Memory B cell (primary cell): Measurements from ENCODE around the gene FCHO1.

Experiments used
- ATAC-seq: fragments of 150-1000 bp; cut with Tn5 transposase; 2 replicates; pipeline ENCODE4 v1.10.0; 2021; ENCODE audit warnings: low read depth, mild to moderate bottlenecking, moderate library complexity
- DNase-seq, 2 donors: peaks; one replicate each; pipeline ENCODE4 v3.0.0; 2022; ENCODE audit warnings: low spot score in 2 of 2
- H3K27ac Mint-ChIP-seq: one replicate; pipeline ENCODE4 v1.8.0; 2022; ENCODE audit warnings: mild to moderate bottlenecking, moderate library complexity, mixed read lengths
- H3K27me3 Mint-ChIP-seq: one replicate; pipeline ENCODE4 v1.8.0; 2022; ENCODE audit warnings: mixed read lengths
- H3K36me3 Mint-ChIP-seq: one replicate; pipeline ENCODE4 v1.8.0; 2022; ENCODE audit warnings: mild to moderate bottlenecking, mixed read lengths
- H3K4me1 Mint-ChIP-seq: one replicate; pipeline ENCODE4 v1.8.0; 2022; ENCODE audit warnings: mixed read lengths
- H3K4me3 Mint-ChIP-seq: one replicate; pipeline ENCODE4 v1.8.0; 2022; ENCODE audit warnings: mild to moderate bottlenecking, moderate library complexity, mixed read lengths
- H3K9me3 Mint-ChIP-seq: one replicate; pipeline ENCODE4 v1.8.0; 2022; ENCODE audit warnings: mixed read lengths

Gene FCHO1

GRCh38 chr19:17748884-17749638 is 2.2 kb upstream of the FCHO1 start:
- no peaks in the 10 kb centered on the region for H3K36me3 Mint-ChIP-seq
- peaks cover 35% of the 10 kb centered on the region for H3K4me1 Mint-ChIP-seq
- peak overlapping the region; percentile 72 for H3K27ac Mint-ChIP-seq
- no peaks in the 10 kb centered on the region for H3K27me3 Mint-ChIP-seq
- DNase-seq = no peak
- ATAC-seq = no peak
- H3K9me3 Mint-ChIP-seq = no peaks in the 10 kb centered on the region
- peak overlapping the region; percentile 96 for H3K4me3 Mint-ChIP-seq

- Mint-ChIP-seq H3K4me1 (peaks cover 42% of the 10 kb centered on the region), H3K36me3 (peaks cover 2% of the 10 kb centered on the region), H3K27me3 (no peaks in the 10 kb centered on the region)
These were observed 1.4 kb upstream of the FCHO1 start for GRCh38 chr19:17749912-17750317.

GRCh38 chr19:17751912-17752273 is 616 bp downstream of the FCHO1 start:
- peaks cover 4% of the 10 kb centered on the region for H3K36me3 Mint-ChIP-seq
- H3K9me3 Mint-ChIP-seq = no peaks in the 10 kb centered on the region
- DNase-seq (no peak), ATAC-seq (no peak)
- H3K4me3 Mint-ChIP-seq = peak overlapping the region; percentile 96
- H3K27ac Mint-ChIP-seq = peak overlapping the region; percentile 97
- no peaks in the 10 kb centered on the region for H3K27me3 Mint-ChIP-seq
- H3K4me1 Mint-ChIP-seq = peaks cover 51% of the 10 kb centered on the region

More at GRCh38 chr19:17749912-17750317, 1.4 kb upstream of the FCHO1 start:
- Mint-ChIP-seq H3K9me3 (no peaks in the 10 kb centered on the region), H3K4me3 (peak overlapping the region; percentile 96), H3K27ac (peak overlapping the region; percentile 97)
- DNase-seq (no peak), ATAC-seq (no peak)

GRCh38 chr19:17752865-17753639 is 1.8 kb downstream of the FCHO1 start:
- Mint-ChIP-seq H3K36me3 (peaks cover 8% of the 10 kb centered on the region), H3K4me1 (peaks cover 52% of the 10 kb centered on the region), H3K9me3 (no peaks in the 10 kb centered on the region), H3K4me3 (peak overlapping the region; percentile 11), H3K27me3 (no peaks in the 10 kb centered on the region), H3K27ac (peak overlapping the region; percentile 17)
- no peak for DNase-seq
- ATAC-seq = no peak

- Mint-ChIP-seq H3K27me3 (no peaks in the 10 kb centered on the region), H3K27ac (peak overlapping the region; percentile 87), H3K4me3 (peak overlapping the region; percentile 12), H3K36me3 (peaks cover 12% of the 10 kb centered on the region), H3K9me3 (no peaks in the 10 kb centered on the region), H3K4me1 (peaks cover 51% of the 10 kb centered on the region)
- ATAC-seq = no peak
- DNase-seq = no peak
These were observed 2.7 kb downstream of the FCHO1 start for GRCh38 chr19:17753976-17754375.

- H3K4me1 Mint-ChIP-seq = peaks cover 46% of the 10 kb centered on the region
- H3K36me3 Mint-ChIP-seq = peaks cover 17% of the 10 kb centered on the region
- peak overlapping the region; percentile 87 for H3K27ac Mint-ChIP-seq
- H3K27me3 Mint-ChIP-seq = no peaks in the 10 kb centered on the region
- ATAC-seq = peak; percentile 76
- H3K4me3 Mint-ChIP-seq = peak overlapping the region; percentile 82
- no peaks in the 10 kb centered on the region for H3K9me3 Mint-ChIP-seq
- DNase-seq = peak in 1 of 2 donors; percentile 71
These were observed 3.6 kb downstream of the FCHO1 start for GRCh38 chr19:17754634-17755442.

GRCh38 chr19:17755443-17755890 is 4.2 kb downstream of the FCHO1 start:
- H3K9me3 Mint-ChIP-seq = no peaks in the 10 kb centered on the region
- H3K27ac Mint-ChIP-seq = peak overlapping the region; percentile 87
- H3K4me1 Mint-ChIP-seq = peaks cover 50% of the 10 kb centered on the region
- H3K27me3 Mint-ChIP-seq = no peaks in the 10 kb centered on the region
- ATAC-seq (no peak), DNase-seq (no peak)
- H3K4me3 Mint-ChIP-seq = peak overlapping the region; percentile 82
- H3K36me3 Mint-ChIP-seq = peaks cover 19% of the 10 kb centered on the region

- DNase-seq (peak; percentile 64 to 65), ATAC-seq (peak; percentile 10)
- Mint-ChIP-seq H3K27ac (peak overlapping the region; percentile 87), H3K9me3 (no peaks in the 10 kb centered on the region), H3K4me3 (peak overlapping the region; percentile 59), H3K36me3 (peaks cover 23% of the 10 kb centered on the region), H3K4me1 (peaks cover 52% of the 10 kb centered on the region), H3K27me3 (no peaks in the 10 kb centered on the region)
These were observed 4.8 kb downstream of the FCHO1 start for GRCh38 chr19:17755977-17756670.

GRCh38 chr19:17757125-17757524 is 5.8 kb downstream of the FCHO1 start:
- ATAC-seq = no peak
- H3K4me3 Mint-ChIP-seq = no peak overlapping the region
- peak overlapping the region; percentile 86 for H3K27ac Mint-ChIP-seq
- H3K9me3 Mint-ChIP-seq = no peaks in the 10 kb centered on the region
- H3K4me1 Mint-ChIP-seq = peaks cover 45% of the 10 kb centered on the region
- no peaks in the 10 kb centered on the region for H3K27me3 Mint-ChIP-seq
- DNase-seq = no peak
- peaks cover 25% of the 10 kb centered on the region for H3K36me3 Mint-ChIP-seq

- no peaks in the 10 kb centered on the region for H3K9me3 Mint-ChIP-seq
- H3K36me3 Mint-ChIP-seq = peaks cover 33% of the 10 kb centered on the region
- H3K27ac Mint-ChIP-seq = no peak overlapping the region
These were observed 7.2 kb downstream of the FCHO1 start for GRCh38 chr19:17758515-17758914.

GRCh38 chr19:17761148-17761547 is 9.9 kb downstream of the FCHO1 start:
- Mint-ChIP-seq H3K9me3 (no peaks in the 10 kb centered on the region), H3K4me3 (no peak overlapping the region), H3K27ac (no peak overlapping the region), H3K4me1 (peaks cover 30% of the 10 kb centered on the region), H3K36me3 (peaks cover 34% of the 10 kb centered on the region), H3K27me3 (no peaks in the 10 kb centered on the region)
- no peak for ATAC-seq
- DNase-seq = no peak

More at GRCh38 chr19:17758515-17758914, 7.2 kb downstream of the FCHO1 start:
- Mint-ChIP-seq H3K4me1 (peaks cover 43% of the 10 kb centered on the region), H3K4me3 (no peak overlapping the region), H3K27me3 (no peaks in the 10 kb centered on the region)
- ATAC-seq (no peak), DNase-seq (no peak)

- H3K4me1 Mint-ChIP-seq = peaks cover 28% of the 10 kb centered on the region
- peaks cover 37% of the 10 kb centered on the region for H3K36me3 Mint-ChIP-seq
- no peak for DNase-seq
These were observed 11.4 kb downstream of the FCHO1 start for GRCh38 chr19:17762505-17763229.

GRCh38 chr19:17764348-17764747 is 13.1 kb downstream of the FCHO1 start:
- Mint-ChIP-seq H3K9me3 (no peaks in the 10 kb centered on the region), H3K27me3 (no peaks in the 10 kb centered on the region), H3K4me3 (no peak overlapping the region), H3K36me3 (peaks cover 36% of the 10 kb centered on the region), H3K27ac (peak overlapping the region; percentile 63), H3K4me1 (peaks cover 21% of the 10 kb centered on the region)
- ATAC-seq (no peak), DNase-seq (no peak)

More at GRCh38 chr19:17762505-17763229, 11.4 kb downstream of the FCHO1 start:
- Mint-ChIP-seq H3K4me3 (no peak overlapping the region), H3K27ac (no peak overlapping the region), H3K9me3 (no peaks in the 10 kb centered on the region), H3K27me3 (no peaks in the 10 kb centered on the region)
- ATAC-seq = peak; percentile 30
